ENCODE data around the gene MFSD6. TPM values are rescaled to one million over a fixed set of nuclear protein-coding genes. Genes with fewer than 3 reads are reported as not detected.

The MFSD6 gene
- total and polyA plus RNA-seq, 2 of the 8 experiments (the other 6 are each of a cell fraction or from before 2014, with no cell fraction given) = 1.8 to 5.1 TPM

- no peaks in the 10 kb centered on the region for H3K79me2 ChIP-seq (ENCODE audit: control insufficient read depth in 1 of 2, insufficient read depth in 2 of 2, low read length in 2 of 2)
- H2BK15ac ChIP-seq (ENCODE audit: low read length) = no peak overlapping the region
- H3K23me2 ChIP-seq (ENCODE audit: low read depth, low read length) = no peaks in the 10 kb centered on the region
- WGBS, 2 experiments (ENCODE audit: extremely low coverage in 1 of 2, insufficient coverage in 1 of 2, insufficient read length in 1 of 2, insufficient replicate concordance in 2 of 2, low coverage in 1 of 2, low lambda C conversion rate in 2 of 2, missing lambda C conversion rate in 1 of 2) = 100% methylated on average over 2 of the region's 2 CpGs; no CpG with 5 or more reads in 1 of the 2 experiments
- no peak overlapping the region for H2BK20ac ChIP-seq (ENCODE audit: low read length)
- H3K56ac ChIP-seq (replicated peaks; ENCODE audit: insufficient read length, low read depth, low read length) = no peak overlapping the region
- H3K4ac ChIP-seq (replicated peaks; ENCODE audit: insufficient read length, low read depth, low read length) = no peak overlapping the region
- ChIA-PET CTCF (ENCODE audit: partially characterized antibody) (no interaction called here), POLR2A (ENCODE audit: partially characterized antibody) (no interaction called here)
- no peak overlapping the region for H3K9ac ChIP-seq (replicated peaks in 1 of 4; ENCODE audit: extremely low read depth in 1 of 4, low read depth in 3 of 4, low read length in 3 of 4)
- TF ChIP-seq BCL11A (IDR thresholded peaks at IDR 0.05; ENCODE audit: low read depth in 2 of 2, low read length in 2 of 2) (no peak), SP2 (IDR thresholded peaks at IDR 0.05; ENCODE audit: low read length) (no peak), SUZ12 (IDR thresholded peaks at IDR 0.05; ENCODE audit: low read length) (no peak), CBX5 (IDR thresholded peaks at IDR 0.05; ENCODE audit: low read depth, low read length) (no peak), JUND (IDR thresholded peaks at IDR 0.05; ENCODE audit: low read length) (no peak), KDM4A (IDR thresholded peaks at IDR 0.05; ENCODE audit: low read depth, low read length, severe bottlenecking) (no peak), E2F6 (IDR thresholded peaks at IDR 0.05) (no peak), CBX8 (IDR thresholded peaks at IDR 0.05; ENCODE audit: borderline replicate concordance, low read depth, low read length) (no peak)
- no peak overlapping the region for H3K14ac ChIP-seq (ENCODE audit: insufficient read length)
- H4K5ac ChIP-seq (ENCODE audit: insufficient read length, low read depth, low read length) = no peak overlapping the region
- DNase-seq (ENCODE audit: low read depth in 1 of 2, low spot score in 2 of 2) = no peak
- H3K4me1 ChIP-seq (replicated peaks in 1 of 4; ENCODE audit: control insufficient read depth in 3 of 4, insufficient read depth in 4 of 4, low read length in 3 of 4) = no peaks in the 10 kb centered on the region
- H3K4me3 ChIP-seq (ENCODE audit: extremely low read depth in 1 of 4, insufficient read depth in 2 of 4, low read depth in 3 of 4, low read length in 4 of 4) = no peak overlapping the region
- no peak overlapping the region for H2BK120ac ChIP-seq (replicated peaks; ENCODE audit: low read depth, low read length)
- no peaks in the 10 kb centered on the region for H3K9me3 ChIP-seq (ENCODE audit: insufficient read depth in 2 of 2, low read depth in 1 of 2, low read length in 1 of 2)
- H2AFZ ChIP-seq (ENCODE audit: low read length) = no peak overlapping the region
- H3K27me3 ChIP-seq (replicated peaks in 1 of 4; ENCODE audit: control insufficient read depth in 3 of 4, extremely low read depth in 1 of 4, insufficient read depth in 3 of 4, low read length in 3 of 4) = no peaks in the 10 kb centered on the region
- no peak overlapping the region for H4K91ac ChIP-seq (replicated peaks; ENCODE audit: insufficient read length, low read length)
- no peak overlapping the region for H2AK5ac ChIP-seq (ENCODE audit: low read depth, low read length)
- no peak overlapping the region for H2BK12ac ChIP-seq (ENCODE audit: low read depth, low read length)
- no peak for FAIRE-seq
- peaks cover 0 to 2% of the 10 kb centered on the region in 2 experiments for H4K20me1 ChIP-seq (replicated peaks in 1 of 2; ENCODE audit: control insufficient read depth in 1 of 2, insufficient read depth in 2 of 2, low read length in 2 of 2)
- H4K8ac ChIP-seq (ENCODE audit: extremely low read depth, insufficient read depth, low read length) = no peak overlapping the region
- H3K79me1 ChIP-seq (ENCODE audit: low read depth, low read length) = no peaks in the 10 kb centered on the region
- no peak overlapping the region for H3K18ac ChIP-seq (ENCODE audit: extremely low read depth, low read length)
- no peak overlapping the region for H3K27ac ChIP-seq (ENCODE audit: low read depth, low read length)
- H3K36me3 ChIP-seq (ENCODE audit: control insufficient read depth in 2 of 4, insufficient read depth in 4 of 4, low read length in 3 of 4) = no peaks in the 10 kb centered on the region
- H2BK5ac ChIP-seq (ENCODE audit: low read depth, low read length) = no peak overlapping the region
- H3K23ac ChIP-seq (ENCODE audit: insufficient read length) = no peak overlapping the region
- no peak overlapping the region for H3K4me2 ChIP-seq (ENCODE audit: insufficient read depth in 1 of 2, low read depth in 2 of 2, low read length in 2 of 2)
These were observed 46.6 kb downstream of the MFSD6 start for GRCh38 chr2:190454795-190455194.
